Esophagus muscularis mucosa (tissue), 4 donors: ENCODE data around the gene MBP. TPM values are rescaled to one million over a fixed set of nuclear protein-coding genes. Genes with fewer than 3 reads are reported as not detected.

Experiments used
- DNase-seq: peaks from one replicate; pipeline ENCODE4 v3.0.0-alpha.2; 2017; ENCODE audit errors: extremely low spot score
- H3K27ac ChIP-seq, 4 donors: fragments of 200-600 bp; sonication (generic); replicated peaks in 1 of 4; 1 replicate in 3 of 4; 2 replicates in 1 of 4; pipeline ENCODE4 v1.5.1; 2016 to 2019; ENCODE audit warnings: mild to moderate bottlenecking in 1 of 4
- H3K27me3 ChIP-seq, 4 donors: fragments of 200-600 bp; sonication (generic); one replicate each; pipeline versions ENCODE4 v1.5.1 to v1.6.0; 2016 to 2019
- H3K36me3 ChIP-seq, 4 donors: fragments of 200-600 bp; sonication (generic); one replicate each; pipeline ENCODE4 v1.5.1; 2016 to 2019
- H3K4me1 ChIP-seq, 4 donors: fragments of 200-600 bp; sonication (generic); one replicate each; pipeline ENCODE4 v1.5.1; 2016 to 2019
- H3K4me3 ChIP-seq, 4 donors: fragments of 200-600 bp; sonication (generic); 1 replicate in 2 of 4; 2 replicates in 2 of 4; pipeline ENCODE4 v1.5.1; 2016 to 2019; ENCODE audit warnings: mild to moderate bottlenecking in 4 of 4, moderate library complexity in 1 of 4
- H3K9me3 ChIP-seq, 4 donors: fragments of 200-600 bp; sonication (generic); 1 replicate in 3 of 4; 2 replicates in 1 of 4; pipeline ENCODE4 v1.5.1; 2016 to 2019
- CTCF ChIP-seq, 3 experiments: fragments of 200-600 bp in 2 of 3; fragments of 450-650 bp in 1 of 3; sonication (generic) in 2 of 3; IDR thresholded peaks; one replicate each; pipeline ENCODE4 v1.5.1; 2017 to 2019; ENCODE audit warnings: antibody characterized with exemption in 3 of 3, mild to moderate bottlenecking in 2 of 3, moderate library complexity in 1 of 3
- EP300 ChIP-seq: sonication (generic); formaldehyde crosslinking; IDR thresholded peaks from one replicate; pipeline ENCODE4 v1.6.1; 2017; ENCODE audit warnings: antibody characterized with exemption
- POLR2A ChIP-seq: fragments of 450-650 bp; IDR thresholded peaks from one replicate; pipeline ENCODE4 v1.6.1; 2017; ENCODE audit warnings: antibody characterized with exemption, moderate library complexity, mild to moderate bottlenecking, low read depth
- POLR2AphosphoS5 ChIP-seq, 2 donors: sonication (generic); formaldehyde crosslinking; IDR thresholded peaks; one replicate each; pipeline ENCODE4 v1.6.1; 2017; ENCODE audit warnings: antibody characterized with exemption in 2 of 2
- WGBS: methylation state at CpG from one replicate; pipeline ENCODE4 v1.1.5; 2018; 5-methylcytosine and 5-hydroxymethylcytosine counted together
- intact Hi-C: fragments of 100-400 bp; cut with DNase I; formaldehyde crosslinking; loops from one replicate; pipeline ENCODE4 v1.15.1; 2023
- total RNA-seq, 4 donors: library from RNA; depleted of rRNA; stranded (reverse); fragments of >200 nt; gene quantifications; one replicate each; pipeline versions ENCODE4 v1.1.0 to v1.2.1, GENCODE V29; 2016

Gene MBP
- total RNA-seq, 4 donors from 2014 or later, result 21.9 to 31.3 (median 27.3) TPM

DNA sequence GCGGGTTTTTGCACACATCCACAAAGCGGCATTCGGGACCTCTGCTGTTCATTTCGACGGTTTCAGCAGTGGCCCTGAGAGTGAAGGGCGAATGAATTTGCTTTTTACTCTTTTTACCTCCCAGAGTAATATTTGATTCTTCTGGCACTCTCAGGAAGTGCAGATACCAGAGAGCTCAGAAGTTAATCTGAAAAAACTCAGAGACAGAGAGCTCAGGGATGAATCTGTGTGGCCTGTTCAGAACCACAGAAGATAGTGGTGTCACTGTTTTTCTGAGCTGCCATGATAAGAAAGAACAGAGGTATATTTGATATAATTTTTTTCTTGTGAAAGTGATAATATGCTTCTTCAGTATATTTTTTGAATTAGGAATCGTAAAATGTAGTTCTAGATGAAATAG is 129.3 kb downstream of the MBP start:
- Histone ChIP-seq H3K4me1 (peaks cover 0 to 10% (median 6%) of the 10 kb centered on the region in 4 donors), H3K27ac (no peak overlapping the region)

DNA sequence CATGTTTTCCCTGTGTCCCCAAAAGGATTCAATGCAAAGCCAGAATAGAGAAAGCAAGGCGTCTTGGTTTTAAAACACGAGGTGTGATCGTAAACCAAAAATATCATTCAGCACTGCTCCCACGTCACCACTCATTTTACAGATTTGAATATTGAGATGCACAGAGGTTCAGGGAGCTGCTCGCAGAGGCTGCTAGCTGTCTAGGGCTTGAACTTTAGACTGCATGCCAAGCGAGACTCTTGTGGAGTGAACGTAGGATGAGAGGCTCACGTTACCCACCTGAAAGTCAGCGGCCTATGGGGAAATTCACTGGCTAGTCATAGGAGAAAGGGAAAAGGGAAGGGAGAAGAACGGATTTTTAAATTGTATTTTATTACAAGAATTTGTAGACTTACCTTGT is 130.1 kb downstream of the MBP start:
- Histone ChIP-seq H3K36me3 (peaks cover 0 to 3% (median 0%) of the 10 kb centered on the region in 4 donors), H3K27me3 (no peaks in the 10 kb centered on the region), H3K9me3 (no peaks in the 10 kb centered on the region), H3K4me1 (peaks cover 0 to 10% (median 6%) of the 10 kb centered on the region in 4 donors), H3K27ac (no peak overlapping the region), H3K4me3 (no peak overlapping the region)
- TF ChIP-seq POLR2A (no peak), POLR2AphosphoS5 (IDR thresholded peaks at IDR 0.05) (no peak), CTCF (IDR thresholded peaks at IDR 0.05) (no peak), EP300 (no peak)
- 92% methylated on average over 10 of the region's 10 CpGs for WGBS
- no peak for DNase-seq
- intact Hi-C loops, result loop anchor here (5.0 to 10.0 kb wide), 2 partner anchors 52 to 645 kb away; no protein-coding TSS in a partner anchor

More for the DNA sequence above, 129.3 kb downstream of the MBP start:
- no peak for DNase-seq
- intact Hi-C loops, result loop anchor here (5.0 to 10.0 kb wide), 2 partner anchors 51 to 644 kb away; no protein-coding TSS in a partner anchor
- Histone ChIP-seq H3K36me3 (peaks cover 0 to 3% (median 0%) of the 10 kb centered on the region in 4 donors), H3K9me3 (no peaks in the 10 kb centered on the region), H3K4me3 (no peak overlapping the region), H3K27me3 (no peaks in the 10 kb centered on the region)
- WGBS, result 95% methylated on average over 7 of the region's 7 CpGs
- TF ChIP-seq POLR2AphosphoS5 (IDR thresholded peaks at IDR 0.05) (no peak), CTCF (IDR thresholded peaks at IDR 0.05) (no peak), EP300 (no peak), POLR2A (no peak)

GRCh38 chr18:77001979-77002378 is 130.6 kb downstream of the MBP start:
- no peak for DNase-seq
- Histone ChIP-seq H3K4me1 (peaks cover 0 to 10% (median 6%) of the 10 kb centered on the region in 4 donors), H3K4me3 (no peak overlapping the region), H3K36me3 (peaks cover 0 to 3% (median 0%) of the 10 kb centered on the region in 4 donors), H3K9me3 (no peaks in the 10 kb centered on the region), H3K27me3 (no peaks in the 10 kb centered on the region), H3K27ac (no peak overlapping the region)
- intact Hi-C loops, result loop anchor here (2.0 to 10.0 kb wide), 3 partner anchors 53 to 645 kb away; no protein-coding TSS in a partner anchor
- TF ChIP-seq CTCF (IDR thresholded peaks at IDR 0.05) (no peak), EP300 (no peak), POLR2AphosphoS5 (IDR thresholded peaks at IDR 0.05) (no peak), POLR2A (no peak)
- WGBS, result 89% methylated on average over 7 of the region's 7 CpGs

DNA sequence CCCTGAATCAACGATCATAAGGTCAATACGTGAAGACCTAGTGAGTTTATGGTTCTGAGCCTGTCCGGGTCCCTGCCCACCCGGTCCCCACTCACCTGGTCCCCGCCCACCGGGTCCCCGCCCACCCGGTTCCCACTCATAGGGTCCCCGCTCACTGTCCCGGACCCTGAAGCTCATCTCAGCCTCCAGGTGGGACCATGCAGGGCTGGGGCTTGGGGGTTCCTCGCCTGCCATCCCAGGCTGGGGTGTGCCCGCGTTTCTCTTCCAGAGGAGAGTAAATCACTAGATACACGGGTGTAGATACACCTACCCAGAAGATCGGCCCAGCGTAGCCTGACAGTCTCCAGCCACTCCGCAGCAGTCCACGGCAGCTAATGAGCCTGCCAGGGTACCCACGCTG is 131.5 kb downstream of the MBP start:
- no peaks in the 10 kb centered on the region for H3K27me3 ChIP-seq
- WGBS, result 80% methylated on average over 16 of the region's 19 CpGs
- DNase-seq, result no peak
- intact Hi-C loops, result loop anchor here (2.0 to 10.0 kb wide), 3 partner anchors 54 to 646 kb away; no protein-coding TSS in a partner anchor
- TF ChIP-seq POLR2AphosphoS5 (IDR thresholded peaks at IDR 0.05) (no peak), CTCF (IDR thresholded peaks at IDR 0.05) (no peak), EP300 (no peak), POLR2A (no peak)
- H3K9me3 ChIP-seq, result no peaks in the 10 kb centered on the region
- H3K4me3 ChIP-seq, result no peak overlapping the region
- no peaks in the 10 kb centered on the region for H3K36me3 ChIP-seq
- no peak overlapping the region for H3K27ac ChIP-seq
- H3K4me1 ChIP-seq, result peaks cover 0 to 8% (median 6%) of the 10 kb centered on the region in 4 donors
